ENCODE data around the gene KRTAP5-7.

DNA sequence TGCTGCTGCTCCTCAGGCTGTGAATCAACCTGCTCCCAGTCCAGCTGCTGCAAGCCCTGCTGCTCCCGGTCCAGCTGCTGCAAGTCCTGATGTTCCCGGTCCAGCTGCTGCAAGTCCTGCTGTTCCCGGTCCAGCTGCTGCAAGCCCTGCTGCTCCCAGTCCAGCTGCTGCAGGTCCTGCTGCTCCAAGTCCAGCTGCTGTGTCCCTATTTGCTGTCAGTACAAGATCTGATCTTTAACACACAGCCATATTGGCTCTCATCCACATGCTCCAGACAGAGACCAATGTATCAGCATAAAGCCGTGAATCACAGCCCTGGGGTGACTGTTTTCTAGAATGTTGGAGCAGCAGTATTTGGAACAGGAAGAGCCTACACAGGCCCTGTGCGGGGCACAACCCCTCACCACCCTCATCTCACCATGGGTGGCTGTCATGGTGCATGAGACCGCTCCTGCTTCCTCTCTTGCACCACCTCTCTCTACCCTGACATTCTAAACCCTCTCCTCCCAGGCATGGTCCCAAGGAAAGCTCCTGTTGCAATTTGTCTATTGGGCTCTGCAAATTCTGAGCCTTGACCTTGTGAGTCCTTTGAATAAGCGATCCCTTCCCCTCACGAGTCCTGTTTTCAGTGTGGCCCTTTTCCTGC is 41.8 kb downstream of the KRTAP5-7 start:
- TF ChIP-seq, protein P1, sequence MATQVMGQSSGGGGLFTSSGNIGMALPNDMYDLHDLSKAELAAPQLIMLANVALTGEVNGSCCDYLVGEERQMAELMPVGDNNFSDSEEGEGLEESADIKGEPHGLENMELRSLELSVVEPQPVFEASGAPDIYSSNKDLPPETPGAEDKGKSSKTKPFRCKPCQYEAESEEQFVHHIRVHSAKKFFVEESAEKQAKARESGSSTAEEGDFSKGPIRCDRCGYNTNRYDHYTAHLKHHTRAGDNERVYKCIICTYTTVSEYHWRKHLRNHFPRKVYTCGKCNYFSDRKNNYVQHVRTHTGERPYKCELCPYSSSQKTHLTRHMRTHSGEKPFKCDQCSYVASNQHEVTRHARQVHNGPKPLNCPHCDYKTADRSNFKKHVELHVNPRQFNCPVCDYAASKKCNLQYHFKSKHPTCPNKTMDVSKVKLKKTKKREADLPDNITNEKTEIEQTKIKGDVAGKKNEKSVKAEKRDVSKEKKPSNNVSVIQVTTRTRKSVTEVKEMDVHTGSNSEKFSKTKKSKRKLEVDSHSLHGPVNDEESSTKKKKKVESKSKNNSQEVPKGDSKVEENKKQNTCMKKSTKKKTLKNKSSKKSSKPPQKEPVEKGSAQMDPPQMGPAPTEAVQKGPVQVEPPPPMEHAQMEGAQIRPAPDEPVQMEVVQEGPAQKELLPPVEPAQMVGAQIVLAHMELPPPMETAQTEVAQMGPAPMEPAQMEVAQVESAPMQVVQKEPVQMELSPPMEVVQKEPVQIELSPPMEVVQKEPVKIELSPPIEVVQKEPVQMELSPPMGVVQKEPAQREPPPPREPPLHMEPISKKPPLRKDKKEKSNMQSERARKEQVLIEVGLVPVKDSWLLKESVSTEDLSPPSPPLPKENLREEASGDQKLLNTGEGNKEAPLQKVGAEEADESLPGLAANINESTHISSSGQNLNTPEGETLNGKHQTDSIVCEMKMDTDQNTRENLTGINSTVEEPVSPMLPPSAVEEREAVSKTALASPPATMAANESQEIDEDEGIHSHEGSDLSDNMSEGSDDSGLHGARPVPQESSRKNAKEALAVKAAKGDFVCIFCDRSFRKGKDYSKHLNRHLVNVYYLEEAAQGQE (IDR thresholded peaks at IDR 0.05; ENCODE audit: unreplicated experiment) = no peak
- TF ChIP-seq, protein P2, sequence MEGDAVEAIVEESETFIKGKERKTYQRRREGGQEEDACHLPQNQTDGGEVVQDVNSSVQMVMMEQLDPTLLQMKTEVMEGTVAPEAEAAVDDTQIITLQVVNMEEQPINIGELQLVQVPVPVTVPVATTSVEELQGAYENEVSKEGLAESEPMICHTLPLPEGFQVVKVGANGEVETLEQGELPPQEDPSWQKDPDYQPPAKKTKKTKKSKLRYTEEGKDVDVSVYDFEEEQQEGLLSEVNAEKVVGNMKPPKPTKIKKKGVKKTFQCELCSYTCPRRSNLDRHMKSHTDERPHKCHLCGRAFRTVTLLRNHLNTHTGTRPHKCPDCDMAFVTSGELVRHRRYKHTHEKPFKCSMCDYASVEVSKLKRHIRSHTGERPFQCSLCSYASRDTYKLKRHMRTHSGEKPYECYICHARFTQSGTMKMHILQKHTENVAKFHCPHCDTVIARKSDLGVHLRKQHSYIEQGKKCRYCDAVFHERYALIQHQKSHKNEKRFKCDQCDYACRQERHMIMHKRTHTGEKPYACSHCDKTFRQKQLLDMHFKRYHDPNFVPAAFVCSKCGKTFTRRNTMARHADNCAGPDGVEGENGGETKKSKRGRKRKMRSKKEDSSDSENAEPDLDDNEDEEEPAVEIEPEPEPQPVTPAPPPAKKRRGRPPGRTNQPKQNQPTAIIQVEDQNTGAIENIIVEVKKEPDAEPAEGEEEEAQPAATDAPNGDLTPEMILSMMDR (conservative IDR thresholded peaks at IDR 0.05; ENCODE audit: low read depth in 2 of 2) = no peak
- no peak for TF ChIP-seq ZNF331 (CRISPR knock-in tag; IDR thresholded peaks at IDR 0.05; ENCODE audit: low read depth)
- no peak for TF ChIP-seq POLR2AphosphoS5 (IDR thresholded peaks at IDR 0.05; ENCODE audit: low read depth)
- no peak for TF ChIP-seq EZH2 (IDR thresholded peaks at IDR 0.05; ENCODE audit: low read depth, unreplicated experiment)
- TF ChIP-seq EZH2phosphoT487 (IDR thresholded peaks at IDR 0.05; ENCODE audit: unreplicated experiment) = no peak
- no peak for TF ChIP-seq CREB1 (CRISPR knock-in tag; IDR thresholded peaks at IDR 0.05; ENCODE audit: low read depth)
- TF ChIP-seq ZNF114 (CRISPR knock-in tag; IDR thresholded peaks at IDR 0.05) = no peak
- TF ChIP-seq, protein P3, sequence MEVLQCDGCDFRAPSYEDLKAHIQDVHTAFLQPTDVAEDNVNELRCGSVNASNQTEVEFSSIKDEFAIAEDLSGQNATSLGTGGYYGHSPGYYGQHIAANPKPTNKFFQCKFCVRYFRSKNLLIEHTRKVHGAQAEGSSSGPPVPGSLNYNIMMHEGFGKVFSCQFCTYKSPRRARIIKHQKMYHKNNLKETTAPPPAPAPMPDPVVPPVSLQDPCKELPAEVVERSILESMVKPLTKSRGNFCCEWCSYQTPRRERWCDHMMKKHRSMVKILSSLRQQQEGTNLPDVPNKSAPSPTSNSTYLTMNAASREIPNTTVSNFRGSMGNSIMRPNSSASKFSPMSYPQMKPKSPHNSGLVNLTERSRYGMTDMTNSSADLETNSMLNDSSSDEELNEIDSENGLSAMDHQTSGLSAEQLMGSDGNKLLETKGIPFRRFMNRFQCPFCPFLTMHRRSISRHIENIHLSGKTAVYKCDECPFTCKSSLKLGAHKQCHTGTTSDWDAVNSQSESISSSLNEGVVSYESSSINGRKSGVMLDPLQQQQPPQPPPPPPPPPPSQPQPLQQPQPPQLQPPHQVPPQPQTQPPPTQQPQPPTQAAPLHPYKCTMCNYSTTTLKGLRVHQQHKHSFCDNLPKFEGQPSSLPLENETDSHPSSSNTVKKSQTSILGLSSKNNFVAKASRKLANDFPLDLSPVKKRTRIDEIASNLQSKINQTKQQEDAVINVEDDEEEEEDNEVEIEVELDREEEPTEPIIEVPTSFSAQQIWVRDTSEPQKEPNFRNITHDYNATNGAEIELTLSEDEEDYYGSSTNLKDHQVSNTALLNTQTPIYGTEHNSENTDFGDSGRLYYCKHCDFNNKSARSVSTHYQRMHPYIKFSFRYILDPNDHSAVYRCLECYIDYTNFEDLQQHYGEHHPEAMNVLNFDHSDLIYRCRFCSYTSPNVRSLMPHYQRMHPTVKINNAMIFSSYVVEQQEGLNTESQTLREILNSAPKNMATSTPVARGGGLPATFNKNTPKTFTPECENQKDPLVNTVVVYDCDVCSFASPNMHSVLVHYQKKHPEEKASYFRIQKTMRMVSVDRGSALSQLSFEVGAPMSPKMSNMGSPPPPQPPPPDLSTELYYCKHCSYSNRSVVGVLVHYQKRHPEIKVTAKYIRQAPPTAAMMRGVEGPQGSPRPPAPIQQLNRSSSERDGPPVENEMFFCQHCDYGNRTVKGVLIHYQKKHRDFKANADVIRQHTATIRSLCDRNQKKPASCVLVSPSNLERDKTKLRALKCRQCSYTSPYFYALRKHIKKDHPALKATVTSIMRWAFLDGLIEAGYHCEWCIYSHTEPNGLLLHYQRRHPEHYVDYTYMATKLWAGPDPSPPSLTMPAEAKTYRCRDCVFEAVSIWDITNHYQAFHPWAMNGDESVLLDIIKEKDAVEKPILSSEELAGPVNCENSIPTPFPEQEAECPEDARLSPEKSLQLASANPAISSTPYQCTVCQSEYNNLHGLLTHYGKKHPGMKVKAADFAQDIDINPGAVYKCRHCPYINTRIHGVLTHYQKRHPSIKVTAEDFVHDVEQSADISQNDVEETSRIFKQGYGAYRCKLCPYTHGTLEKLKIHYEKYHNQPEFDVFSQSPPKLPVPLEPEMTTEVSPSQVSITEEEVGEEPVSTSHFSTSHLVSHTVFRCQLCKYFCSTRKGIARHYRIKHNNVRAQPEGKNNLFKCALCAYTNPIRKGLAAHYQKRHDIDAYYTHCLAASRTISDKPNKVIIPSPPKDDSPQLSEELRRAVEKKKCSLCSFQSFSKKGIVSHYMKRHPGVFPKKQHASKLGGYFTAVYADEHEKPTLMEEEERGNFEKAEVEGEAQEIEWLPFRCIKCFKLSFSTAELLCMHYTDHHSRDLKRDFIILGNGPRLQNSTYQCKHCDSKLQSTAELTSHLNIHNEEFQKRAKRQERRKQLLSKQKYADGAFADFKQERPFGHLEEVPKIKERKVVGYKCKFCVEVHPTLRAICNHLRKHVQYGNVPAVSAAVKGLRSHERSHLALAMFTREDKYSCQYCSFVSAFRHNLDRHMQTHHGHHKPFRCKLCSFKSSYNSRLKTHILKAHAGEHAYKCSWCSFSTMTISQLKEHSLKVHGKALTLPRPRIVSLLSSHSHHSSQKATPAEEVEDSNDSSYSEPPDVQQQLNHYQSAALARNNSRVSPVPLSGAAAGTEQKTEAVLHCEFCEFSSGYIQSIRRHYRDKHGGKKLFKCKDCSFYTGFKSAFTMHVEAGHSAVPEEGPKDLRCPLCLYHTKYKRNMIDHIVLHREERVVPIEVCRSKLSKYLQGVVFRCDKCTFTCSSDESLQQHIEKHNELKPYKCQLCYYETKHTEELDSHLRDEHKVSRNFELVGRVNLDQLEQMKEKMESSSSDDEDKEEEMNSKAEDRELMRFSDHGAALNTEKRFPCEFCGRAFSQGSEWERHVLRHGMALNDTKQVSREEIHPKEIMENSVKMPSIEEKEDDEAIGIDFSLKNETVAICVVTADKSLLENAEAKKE (CRISPR knock-in tag; IDR thresholded peaks at IDR 0.05) = no peak
- no peak for TF ChIP-seq NANOG (IDR thresholded peaks at IDR 0.05; ENCODE audit: borderline replicate concordance)
- TF ChIP-seq STAT1 (IDR thresholded peaks at IDR 0.05; ENCODE audit: unreplicated experiment) = no peak
- no peak for TF ChIP-seq JUNB (IDR thresholded peaks at IDR 0.05; ENCODE audit: unreplicated experiment)
